Tibial artery (tissue), 4 donors: ENCODE measurements around the gene NFIA.
A peak's percentile ranks its signal among the peaks of the same experiment; 100 is the strongest.

ENCODE experiments used
- DNase-seq, 2 donors: peaks; one replicate each; pipeline ENCODE4 v3.0.0-alpha.2; 2019
- H3K27ac ChIP-seq, 2 donors: fragments of 200-600 bp; sonication (generic) in 1 of 2; 1 replicate in 1 of 2; 2 replicates in 1 of 2; pipeline ENCODE4 v1.5.1; 2018 to 2019; ENCODE audit warnings: mild to moderate bottlenecking in 1 of 2
- H3K27me3 ChIP-seq, 2 donors: fragments of 200-600 bp; sonication (generic) in 1 of 2; one replicate each; pipeline versions ENCODE4 v1.5.1 to v1.6.0; 2016 to 2019
- H3K36me3 ChIP-seq, 3 donors: fragments of 200-600 bp; sonication (generic) in 2 of 3; one replicate each; pipeline ENCODE4 v1.5.1; 2016 to 2019; ENCODE audit warnings: mild to moderate bottlenecking in 2 of 3
- H3K4me1 ChIP-seq, 4 donors: fragments of 200-600 bp; sonication (generic) in 2 of 4; 1 replicate in 3 of 4; 2 replicates in 1 of 4; pipeline ENCODE4 v1.5.1; 2016 to 2019
- H3K4me3 ChIP-seq, 2 donors: fragments of 200-600 bp; sonication (generic) in 1 of 2; 1 replicate in 1 of 2; 2 replicates in 1 of 2; pipeline ENCODE4 v1.5.1; 2018 to 2019; ENCODE audit warnings: mild to moderate bottlenecking in 2 of 2
- H3K9me3 ChIP-seq, 3 donors: fragments of 200-600 bp; sonication (generic) in 1 of 3; one replicate each; pipeline ENCODE4 v1.5.1; 2016 to 2019
- CTCF ChIP-seq, 2 experiments: fragments of 200-600 bp in 1 of 2; fragments of 450-650 bp in 1 of 2; IDR thresholded peaks; one replicate each; pipeline ENCODE4 v1.5.1; 2017 to 2019; ENCODE audit warnings: antibody characterized with exemption in 2 of 2, mild to moderate bottlenecking in 1 of 2, moderate library complexity in 1 of 2
- intact Hi-C: fragments of 100-400 bp; cut with DNase I; formaldehyde crosslinking; loops from one replicate; pipeline ENCODE4 v1.15.0; 2023; ENCODE audit warnings: low total_unique reads

Gene NFIA

GRCh38 chr1:61092642-61093041 is 10.3 kb downstream of the NFIA start:
- H3K27me3 ChIP-seq, result no peaks in the 10 kb centered on the region
- TF ChIP-seq CTCF (IDR thresholded peaks at IDR 0.05), result no peak
- peaks cover 0 to 98% (median 47%) of the 10 kb centered on the region in 4 donors for H3K4me1 ChIP-seq
- DNase-seq, result no peak
- H3K27ac ChIP-seq, result peak overlapping the region; percentile 99
- intact Hi-C loops, result no loop called here
- H3K4me3 ChIP-seq, result peak overlapping the region in 1 of 2 donors; percentile 3
- peaks cover 8 to 11% (median 11%) of the 10 kb centered on the region in 3 donors for H3K36me3 ChIP-seq
- H3K9me3 ChIP-seq, result no peaks in the 10 kb centered on the region

- no peaks in the 10 kb centered on the region for H3K27me3 ChIP-seq
- peak overlapping the region in 1 of 2 donors; percentile 19 for H3K4me3 ChIP-seq
- peak overlapping the region; percentile 54 to 99 for H3K27ac ChIP-seq
- intact Hi-C loops, result no loop called here
- DNase-seq, result no peak
- H3K9me3 ChIP-seq, result no peaks in the 10 kb centered on the region
- TF ChIP-seq CTCF (IDR thresholded peaks at IDR 0.05), result no peak
- peaks cover 0 to 98% (median 50%) of the 10 kb centered on the region in 4 donors for H3K4me1 ChIP-seq
- H3K36me3 ChIP-seq, result peaks cover 1 to 5% (median 4%) of the 10 kb centered on the region in 3 donors
These were observed 11.3 kb downstream of the NFIA start for GRCh38 chr1:61093525-61094137.

GRCh38 chr1:61094677-61095469 is 12.5 kb downstream of the NFIA start:
- H3K4me1 ChIP-seq, result peaks cover 0 to 94% (median 46%) of the 10 kb centered on the region in 4 donors

GRCh38 chr1:61095470-61095812 is 13.1 kb downstream of the NFIA start:
- H3K36me3 ChIP-seq, result no peaks in the 10 kb centered on the region
- no peak for DNase-seq
- H3K27ac ChIP-seq, result peak overlapping the region; percentile 54 to 99
- peaks cover 0 to 94% (median 46%) of the 10 kb centered on the region in 4 donors for H3K4me1 ChIP-seq
- no peaks in the 10 kb centered on the region for H3K9me3 ChIP-seq
- H3K27me3 ChIP-seq, result no peaks in the 10 kb centered on the region
- TF ChIP-seq CTCF (IDR thresholded peaks at IDR 0.05), result no peak
- peak overlapping the region in 1 of 2 donors; percentile 12 for H3K4me3 ChIP-seq
- intact Hi-C loops, result no loop called here

More at GRCh38 chr1:61094677-61095469, 12.5 kb downstream of the NFIA start:
- no peaks in the 10 kb centered on the region for H3K9me3 ChIP-seq
- intact Hi-C loops, result no loop called here
- TF ChIP-seq CTCF (IDR thresholded peaks at IDR 0.05), result no peak
- H3K36me3 ChIP-seq, result no peaks in the 10 kb centered on the region
- peak overlapping the region; percentile 19 to 23 for H3K4me3 ChIP-seq
- DNase-seq, result no peak
- H3K27me3 ChIP-seq, result no peaks in the 10 kb centered on the region
- H3K27ac ChIP-seq, result peak overlapping the region; percentile 54 to 99

- Histone ChIP-seq H3K4me1 (peaks cover 0 to 95% (median 34%) of the 10 kb centered on the region in 4 donors), H3K4me3 (no peak overlapping the region), H3K9me3 (no peaks in the 10 kb centered on the region), H3K36me3 (no peaks in the 10 kb centered on the region), H3K27me3 (no peaks in the 10 kb centered on the region), H3K27ac (no peak overlapping the region)
- intact Hi-C loops, result no loop called here
- DNase-seq, result no peak
- TF ChIP-seq CTCF (IDR thresholded peaks at IDR 0.05), result no peak
These were observed 15.0 kb downstream of the NFIA start for GRCh38 chr1:61097317-61097716.
